C4-2B (cell line): ENCODE results near the gene PPP2R5E.

Experiments
- ZFX ChIP-seq: fragments of 450-650 bp; IDR thresholded peaks from 2 replicates; pipeline ENCODE4 v1.6.1; 2017
- TF ChIP-seq, protein P1 (sequence below): fragments of 450-650 bp; conservative IDR thresholded peaks from 2 replicates; pipeline ENCODE4 v1.5.1; 2017; ENCODE audit warnings: mild to moderate bottlenecking

DNA sequence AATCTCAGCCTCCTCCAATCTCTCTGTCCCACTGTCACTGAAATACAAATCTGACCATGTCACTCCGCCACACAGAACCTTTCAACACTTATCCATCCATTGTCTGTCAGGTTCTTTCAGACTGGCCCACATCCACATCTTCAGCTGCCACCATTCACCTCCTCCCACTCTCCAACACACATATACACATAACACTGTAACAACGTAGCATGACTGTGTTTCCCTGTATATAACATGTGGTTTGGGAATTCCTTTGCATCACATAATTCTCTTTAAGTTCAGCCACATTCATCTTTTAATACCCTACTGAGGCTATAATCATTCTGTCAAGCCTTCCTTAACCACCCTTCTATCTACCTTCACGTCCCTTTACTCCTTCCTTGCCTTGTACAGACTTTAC, 99.2 kb downstream of the PPP2R5E start:
- TF ChIP-seq, protein P1, sequence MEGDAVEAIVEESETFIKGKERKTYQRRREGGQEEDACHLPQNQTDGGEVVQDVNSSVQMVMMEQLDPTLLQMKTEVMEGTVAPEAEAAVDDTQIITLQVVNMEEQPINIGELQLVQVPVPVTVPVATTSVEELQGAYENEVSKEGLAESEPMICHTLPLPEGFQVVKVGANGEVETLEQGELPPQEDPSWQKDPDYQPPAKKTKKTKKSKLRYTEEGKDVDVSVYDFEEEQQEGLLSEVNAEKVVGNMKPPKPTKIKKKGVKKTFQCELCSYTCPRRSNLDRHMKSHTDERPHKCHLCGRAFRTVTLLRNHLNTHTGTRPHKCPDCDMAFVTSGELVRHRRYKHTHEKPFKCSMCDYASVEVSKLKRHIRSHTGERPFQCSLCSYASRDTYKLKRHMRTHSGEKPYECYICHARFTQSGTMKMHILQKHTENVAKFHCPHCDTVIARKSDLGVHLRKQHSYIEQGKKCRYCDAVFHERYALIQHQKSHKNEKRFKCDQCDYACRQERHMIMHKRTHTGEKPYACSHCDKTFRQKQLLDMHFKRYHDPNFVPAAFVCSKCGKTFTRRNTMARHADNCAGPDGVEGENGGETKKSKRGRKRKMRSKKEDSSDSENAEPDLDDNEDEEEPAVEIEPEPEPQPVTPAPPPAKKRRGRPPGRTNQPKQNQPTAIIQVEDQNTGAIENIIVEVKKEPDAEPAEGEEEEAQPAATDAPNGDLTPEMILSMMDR, result no peak
- TF ChIP-seq ZFX, result no peak
